ENCODE results near the gene NUDT13. TPM values are rescaled to one million over a fixed set of nuclear protein-coding genes. Genes with fewer than 3 reads are reported as not detected.

NUDT13 gene
- total RNA-seq, result 2.9 and 3.6 TPM in 2 replicates

DNA sequence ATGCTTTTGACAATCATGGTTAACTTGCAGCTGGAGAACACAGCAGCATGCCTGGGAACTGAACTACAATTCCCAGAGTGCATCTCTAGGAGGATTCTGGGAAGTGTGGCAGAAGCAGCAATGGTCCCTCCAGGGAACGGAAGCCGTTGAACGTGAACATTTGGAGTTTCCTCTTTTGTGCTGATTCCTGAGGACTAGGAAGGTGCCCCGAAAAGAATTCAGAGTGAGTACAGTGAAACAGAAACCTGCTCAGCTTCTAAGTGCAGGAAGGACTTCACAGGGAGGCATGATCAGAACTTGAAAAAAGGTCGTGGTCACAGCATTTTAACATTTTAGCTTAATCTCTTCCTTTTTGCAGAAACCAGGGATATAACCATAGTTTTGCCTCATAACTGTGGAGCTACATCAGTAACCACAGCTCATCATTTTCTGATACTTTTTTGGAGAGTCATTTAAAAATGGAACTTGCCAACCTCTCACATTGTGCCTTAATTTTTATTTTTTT is at the start of gene NUDT13:
TSS of gene NUDT13 (plus strand) at position 111 of the 505 bp plus-strand sequence. CDS start 3,911 bp downstream, outside the sequence.
- no peak for DNase-seq (ENCODE audit: low read depth)
- H3K4me3 ChIP-seq (ENCODE audit: low read depth, low read length), result peak within 1 kb of the TSS; percentile 62
- TF ChIP-seq, protein P1, sequence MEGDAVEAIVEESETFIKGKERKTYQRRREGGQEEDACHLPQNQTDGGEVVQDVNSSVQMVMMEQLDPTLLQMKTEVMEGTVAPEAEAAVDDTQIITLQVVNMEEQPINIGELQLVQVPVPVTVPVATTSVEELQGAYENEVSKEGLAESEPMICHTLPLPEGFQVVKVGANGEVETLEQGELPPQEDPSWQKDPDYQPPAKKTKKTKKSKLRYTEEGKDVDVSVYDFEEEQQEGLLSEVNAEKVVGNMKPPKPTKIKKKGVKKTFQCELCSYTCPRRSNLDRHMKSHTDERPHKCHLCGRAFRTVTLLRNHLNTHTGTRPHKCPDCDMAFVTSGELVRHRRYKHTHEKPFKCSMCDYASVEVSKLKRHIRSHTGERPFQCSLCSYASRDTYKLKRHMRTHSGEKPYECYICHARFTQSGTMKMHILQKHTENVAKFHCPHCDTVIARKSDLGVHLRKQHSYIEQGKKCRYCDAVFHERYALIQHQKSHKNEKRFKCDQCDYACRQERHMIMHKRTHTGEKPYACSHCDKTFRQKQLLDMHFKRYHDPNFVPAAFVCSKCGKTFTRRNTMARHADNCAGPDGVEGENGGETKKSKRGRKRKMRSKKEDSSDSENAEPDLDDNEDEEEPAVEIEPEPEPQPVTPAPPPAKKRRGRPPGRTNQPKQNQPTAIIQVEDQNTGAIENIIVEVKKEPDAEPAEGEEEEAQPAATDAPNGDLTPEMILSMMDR (conservative IDR thresholded peaks at IDR 0.05; ENCODE audit: low read depth, low read length), result no peak

DNA sequence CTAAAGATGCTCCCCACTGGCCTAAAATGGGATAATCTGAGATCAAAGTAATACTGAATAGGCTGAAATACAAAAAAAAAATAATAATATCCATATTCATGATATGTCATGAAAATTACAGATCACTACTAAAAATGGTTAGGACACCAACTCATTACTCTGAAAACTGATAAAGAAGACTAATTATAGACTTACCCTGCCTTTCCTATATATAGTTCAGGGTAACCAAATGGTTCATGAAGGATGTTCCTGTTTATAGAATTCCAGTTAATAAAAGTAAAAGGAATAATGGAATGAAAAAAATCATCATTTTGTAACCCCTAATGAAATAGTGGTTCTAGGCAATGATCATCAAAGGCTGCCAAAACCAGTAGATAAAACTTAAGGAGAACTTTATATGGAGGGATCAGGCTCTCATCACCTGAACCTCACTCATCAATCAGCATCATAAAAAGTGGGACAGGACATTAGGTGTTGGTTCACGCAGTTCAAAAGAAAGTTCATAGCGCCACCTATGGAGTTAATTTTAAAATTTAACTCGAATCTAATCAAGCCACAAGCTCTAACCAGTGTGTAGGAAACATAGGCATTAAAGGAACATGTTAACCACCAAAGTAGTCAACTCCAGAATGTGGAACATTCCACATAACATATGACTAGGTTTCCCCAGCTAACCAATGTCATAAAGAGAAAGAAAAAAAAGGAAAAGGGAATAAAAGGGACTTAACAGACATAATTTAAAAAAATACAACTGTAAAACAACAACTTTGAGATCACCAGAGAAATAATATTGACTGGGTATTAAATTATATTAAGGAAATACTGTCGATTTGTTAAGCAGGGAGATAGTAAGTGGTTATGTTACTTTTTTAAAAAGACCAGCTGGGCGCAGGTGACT is 49.3 kb upstream of the NUDT13 start:
- TF ChIP-seq, protein P1 (conservative IDR thresholded peaks at IDR 0.05; ENCODE audit: low read depth, low read length), result peak; percentile 54
- no peak overlapping the region for H3K4me3 ChIP-seq (ENCODE audit: low read depth, low read length)
- no peak for DNase-seq (ENCODE audit: low read depth)

DNA sequence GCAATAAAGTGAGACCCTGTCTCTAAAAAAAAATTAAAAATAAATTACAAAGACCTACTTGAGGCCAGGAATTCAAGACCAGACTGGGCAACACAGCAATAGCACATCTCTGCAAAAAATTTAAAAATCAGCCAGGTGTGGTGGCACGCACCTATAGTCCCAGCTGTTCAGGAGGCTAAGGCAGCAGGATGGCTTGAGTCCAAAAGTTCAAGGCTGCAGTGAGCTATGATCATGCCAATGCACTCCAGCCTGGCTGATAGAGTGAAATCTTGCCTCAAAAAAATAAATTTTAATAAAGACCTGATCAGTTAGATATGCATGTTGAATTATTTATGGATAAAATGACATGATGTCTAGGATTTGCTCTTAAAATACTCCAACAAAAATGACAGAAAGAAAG is 48.5 kb upstream of the NUDT13 start:
- no peak for DNase-seq (ENCODE audit: low read depth)
- TF ChIP-seq, protein P1 (conservative IDR thresholded peaks at IDR 0.05; ENCODE audit: low read depth, low read length), result no peak
- no peak overlapping the region for H3K4me3 ChIP-seq (ENCODE audit: low read depth, low read length)

DNA sequence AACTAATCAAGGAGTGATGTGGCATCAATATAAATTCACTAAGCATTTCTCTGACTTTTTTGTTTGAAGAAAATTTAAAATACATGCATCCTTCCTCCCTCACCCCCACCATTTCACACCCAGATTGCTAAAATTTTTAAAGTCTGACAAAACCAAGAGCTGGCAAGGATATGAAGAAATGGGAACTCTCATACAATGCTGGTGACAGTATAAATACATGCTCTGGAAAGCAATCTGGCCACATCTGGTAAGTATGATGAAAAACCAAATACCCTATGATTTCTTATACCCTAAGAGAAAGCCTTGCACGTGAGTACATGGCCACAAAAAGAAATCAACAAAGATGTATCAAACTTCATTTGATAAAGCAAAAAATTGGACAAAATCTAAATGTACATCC is 44.8 kb upstream of the NUDT13 start:
- no peak for DNase-seq (ENCODE audit: low read depth)
- TF ChIP-seq, protein P1 (conservative IDR thresholded peaks at IDR 0.05; ENCODE audit: low read depth, low read length), result no peak
- H3K4me3 ChIP-seq (ENCODE audit: low read depth, low read length), result no peak overlapping the region

DNA sequence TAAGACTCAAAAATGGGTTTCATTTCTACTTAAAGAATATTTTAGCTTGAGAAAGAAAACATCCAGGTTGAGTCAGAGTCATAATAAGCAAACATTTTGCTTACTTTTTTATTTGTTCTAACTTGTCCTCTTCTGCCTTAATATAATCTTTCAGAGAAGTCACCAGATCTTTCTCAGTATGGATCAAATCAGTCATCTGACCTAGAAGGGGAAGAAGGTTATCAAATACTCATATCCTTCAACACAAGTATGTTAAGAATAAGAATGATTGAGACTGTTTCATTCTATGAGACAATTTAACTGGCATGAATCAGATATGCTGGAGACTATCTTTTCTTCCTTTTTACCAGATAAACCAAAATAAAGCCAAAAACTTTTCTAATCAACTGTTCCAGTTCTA is 36.6 kb upstream of the NUDT13 start:
- TF ChIP-seq, protein P1 (conservative IDR thresholded peaks at IDR 0.05; ENCODE audit: low read depth, low read length), result no peak
- no peak overlapping the region for H3K4me3 ChIP-seq (ENCODE audit: low read depth, low read length)
- DNase-seq (ENCODE audit: low read depth), result no peak

DNA sequence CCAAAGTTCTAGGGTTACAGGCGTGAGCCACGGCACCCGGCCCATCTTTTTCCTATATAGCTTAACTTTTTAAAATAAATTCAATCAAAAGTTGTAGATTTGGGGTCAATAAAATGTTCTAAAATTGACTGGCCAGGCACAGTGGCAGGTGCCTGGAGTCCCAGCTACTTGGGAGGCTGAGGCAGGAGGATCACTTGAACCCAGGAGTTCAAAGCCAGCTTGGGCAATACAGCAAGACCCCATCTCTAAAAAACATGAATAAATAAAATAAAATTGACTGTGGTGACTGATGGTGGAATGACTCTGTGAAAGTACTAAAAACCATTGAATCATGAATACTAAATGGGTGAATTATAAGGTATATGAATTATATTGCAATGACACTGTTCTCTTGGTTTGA is 34.4 kb upstream of the NUDT13 start:
- TF ChIP-seq, protein P1 (conservative IDR thresholded peaks at IDR 0.05; ENCODE audit: low read depth, low read length), result no peak

More for the DNA sequence above, 34.4 kb upstream of the NUDT13 start:
- H3K4me3 ChIP-seq (ENCODE audit: low read depth, low read length), result no peak overlapping the region
- no peak for DNase-seq (ENCODE audit: low read depth)

All from epithelial cell of proximal tubule (primary cell).